GM19395 (cell line): Measurements from ENCODE around the gene BMP2K.

Experiments
- ATAC-seq: cut with Tn5 transposase; IDR thresholded peaks from one replicate; pipeline ENCODE4 v1.9.1; 2021; ENCODE audit warnings: mild to moderate bottlenecking, moderate library complexity; ENCODE audit not compliant: unreplicated experiment

BMP2K gene

GRCh38 chr4:78923464-78924312 lies 147.5 kb downstream of the BMP2K start:
- peak; percentile 70 for ATAC-seq

DNA sequence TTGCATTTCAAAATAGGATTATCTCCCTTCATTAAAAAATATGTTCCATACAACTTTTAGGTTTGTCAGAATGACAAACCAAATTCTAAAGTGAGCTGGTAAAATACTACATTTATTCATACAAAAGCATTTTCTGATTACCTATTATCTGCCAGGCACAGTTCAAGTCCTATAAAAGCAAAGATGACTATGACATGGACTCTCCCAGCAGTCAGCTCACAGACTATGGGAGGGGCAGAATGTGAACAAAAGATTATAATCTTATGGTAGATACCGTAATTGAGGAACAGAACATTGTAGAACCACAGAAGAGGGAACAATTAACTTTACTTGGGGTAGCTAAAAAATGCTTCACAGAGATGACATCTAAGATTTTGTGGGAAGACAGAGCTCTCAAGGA lies 150.7 kb downstream of the BMP2K start:
- no peak for ATAC-seq

- ATAC-seq = no peak
Observed at GRCh38 chr4:78928835-78929234, 152.7 kb downstream of the BMP2K start.

DNA sequence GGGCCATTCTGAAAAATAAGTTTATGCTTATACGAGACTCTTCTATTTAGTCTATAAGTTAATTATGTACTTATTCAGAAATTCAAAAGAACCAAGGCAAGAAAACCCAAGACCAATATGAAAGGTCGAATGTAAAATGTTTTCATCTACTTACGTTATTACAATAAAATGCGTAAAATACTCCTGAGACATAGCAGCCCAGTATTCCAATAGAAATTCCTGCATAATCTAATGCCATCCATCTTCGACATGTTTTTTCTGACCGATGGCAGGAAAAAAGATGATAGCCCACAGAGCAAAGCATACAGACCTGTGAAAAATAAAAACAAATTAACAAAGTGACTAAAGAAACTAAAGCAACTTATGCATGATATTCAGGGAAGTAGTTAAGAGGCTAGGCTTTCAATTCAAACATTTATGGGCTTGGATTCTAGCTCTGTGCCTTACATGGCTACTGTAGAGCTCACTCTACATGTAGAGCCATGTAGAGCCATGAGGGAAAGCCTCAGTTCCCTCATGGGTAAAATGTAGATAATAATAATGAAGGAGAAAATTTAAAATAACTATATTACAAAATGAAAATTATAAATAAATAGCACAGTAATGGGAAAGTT lies 154.0 kb downstream of the BMP2K start:
- no peak for ATAC-seq

GRCh38 chr4:78936989-78937388 lies 160.8 kb downstream of the BMP2K start:
- no peak for ATAC-seq

GRCh38 chr4:78937837-78938236 lies 161.7 kb downstream of the BMP2K start:
- ATAC-seq = no peak

GRCh38 chr4:78938474-78938867 lies 162.3 kb downstream of the BMP2K start:
- no peak for ATAC-seq

DNA sequence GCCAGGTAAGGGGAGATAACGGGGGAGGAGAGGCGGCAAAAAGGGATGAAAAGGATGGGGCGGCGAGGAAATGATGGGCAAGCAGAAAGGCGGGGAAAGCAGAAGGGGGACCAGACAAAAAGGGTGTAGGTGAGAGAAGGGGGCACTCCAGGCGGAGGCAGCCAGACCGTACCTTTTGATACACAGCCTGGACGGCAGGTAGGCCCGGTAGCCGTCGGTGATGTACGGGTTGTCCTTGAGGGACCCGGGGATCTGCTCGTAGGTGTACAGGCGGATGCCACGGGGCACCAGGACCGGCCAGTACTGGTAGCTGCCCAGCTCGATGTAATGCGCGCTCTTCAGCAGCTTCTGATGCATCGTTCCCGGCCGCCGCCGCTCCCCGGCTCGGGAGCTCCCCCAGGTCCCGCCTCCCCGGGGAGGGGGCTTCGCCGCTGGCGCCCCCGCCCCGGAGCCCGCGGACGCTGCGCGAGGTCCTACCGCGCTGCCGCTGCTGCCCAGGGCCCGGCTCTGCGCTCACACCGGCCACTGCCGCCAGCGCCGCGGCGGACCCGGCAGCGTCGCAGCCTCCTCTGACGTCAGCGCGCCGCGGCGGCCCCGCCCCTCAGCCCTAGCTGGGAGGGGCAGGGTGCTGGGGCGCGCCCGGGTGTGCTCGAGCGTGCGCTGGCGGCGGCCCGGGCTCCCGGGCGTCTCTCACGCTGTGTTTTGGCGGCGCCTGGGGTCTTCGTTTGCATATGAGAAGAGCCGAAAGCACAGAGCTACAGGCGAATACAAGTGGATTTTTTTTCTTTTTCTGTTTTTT lies 162.9 kb downstream of the BMP2K start, which contains the start of gene PAQR3:
Gene PAQR3, minus strand, starts transcription at position 571 of the 799 bp plus-strand sequence. Its CDS starts 214 bp downstream, at position 357.
- peak; percentile 91 for ATAC-seq

GRCh38 chr4:78939667-78940008 lies 163.5 kb downstream of the BMP2K start:
- peak; percentile 31 for ATAC-seq

DNA sequence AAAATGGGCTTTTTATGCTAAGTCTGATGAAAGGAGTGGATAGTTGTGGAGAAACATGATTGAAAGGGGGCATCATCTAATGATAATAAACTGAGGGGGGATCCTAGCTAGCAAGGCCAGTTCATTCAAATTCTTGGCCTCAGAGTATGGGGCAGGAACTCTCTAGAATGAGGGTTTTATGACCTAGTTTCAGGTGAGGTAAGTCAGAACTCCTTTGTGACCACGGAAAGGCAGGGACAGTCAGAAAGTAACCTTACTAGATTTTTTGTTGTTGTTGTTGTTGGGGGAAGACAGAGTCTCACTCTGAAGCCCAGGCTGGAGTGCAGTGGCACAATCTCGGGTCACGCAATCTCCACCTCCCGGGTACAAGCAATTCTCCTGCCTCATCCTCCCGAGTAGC lies 164.6 kb downstream of the BMP2K start:
- ATAC-seq = no peak

- ATAC-seq = no peak
Observed at GRCh38 chr4:78944381-78944780, 168.2 kb downstream of the BMP2K start.

- ATAC-seq = no peak
Observed at GRCh38 chr4:78945651-78946179, 169.6 kb downstream of the BMP2K start.

DNA sequence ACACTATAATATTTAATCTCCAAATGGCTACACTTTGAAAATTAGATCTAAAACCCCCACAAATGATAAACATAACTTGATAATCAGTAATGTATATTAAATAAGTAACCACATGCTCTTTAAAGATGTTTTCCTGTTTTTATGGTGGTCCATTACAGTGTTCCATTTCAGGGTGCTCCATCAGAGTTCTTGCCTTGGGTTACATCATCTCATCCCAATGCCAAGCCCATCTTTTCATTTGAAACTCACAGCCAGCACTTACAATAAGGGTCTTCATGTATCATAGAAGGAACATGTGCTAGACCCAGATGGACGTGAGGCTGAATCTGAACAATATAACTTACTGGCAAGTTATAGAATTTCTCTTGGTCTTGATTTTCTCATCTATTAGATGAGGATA lies 173.6 kb downstream of the BMP2K start:
- ATAC-seq = no peak

- peak; percentile 84 for ATAC-seq
Observed at GRCh38 chr4:78951862-78952472, 175.8 kb downstream of the BMP2K start.

DNA sequence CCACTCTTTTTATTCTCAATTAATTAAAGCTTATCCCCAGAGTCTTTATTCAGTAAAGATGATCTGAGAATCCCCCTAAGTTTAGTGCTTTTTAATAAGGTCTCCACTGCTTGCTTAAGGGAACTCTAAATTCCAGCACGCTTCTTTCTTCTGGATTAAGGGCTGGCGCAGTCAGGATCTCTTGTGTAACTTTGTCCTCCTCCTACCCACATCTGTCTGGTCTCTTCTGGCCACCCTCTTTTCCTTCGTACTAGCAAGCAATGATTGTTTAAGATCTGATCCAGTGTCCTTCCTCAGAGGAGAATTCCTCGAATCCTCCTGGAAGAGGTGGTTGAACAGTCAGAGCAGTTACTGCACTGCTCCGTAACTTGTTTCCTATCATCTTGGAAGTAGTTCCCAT lies 177.1 kb downstream of the BMP2K start:
- ATAC-seq = no peak

GRCh38 chr4:78953769-78954666 lies 177.9 kb downstream of the BMP2K start:
- no peak for ATAC-seq

GRCh38 chr4:78956975-78957374 lies 180.8 kb downstream of the BMP2K start:
- no peak for ATAC-seq

DNA sequence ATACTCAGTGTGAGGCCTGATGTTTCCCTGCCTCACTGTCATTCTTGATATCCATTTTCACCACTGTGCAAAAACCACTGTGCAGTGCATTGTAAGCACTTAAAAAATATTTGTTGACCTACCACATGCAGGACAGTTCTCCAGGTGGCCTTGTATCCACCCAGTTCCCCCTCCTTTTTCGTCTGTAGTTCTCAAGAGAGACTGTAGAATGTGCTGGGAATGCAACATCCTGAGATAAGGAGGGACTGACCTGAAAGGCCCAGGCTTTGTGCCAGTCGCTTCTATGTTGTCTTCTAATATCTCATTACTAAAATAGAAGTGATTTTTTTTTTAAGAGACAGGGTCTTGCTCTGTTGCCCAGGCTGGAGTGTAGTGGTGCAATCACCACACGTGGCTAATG lies 184.8 kb downstream of the BMP2K start:
- no peak for ATAC-seq
